ENCODE measurements around the gene CALML3. TPM values are rescaled to one million over a fixed set of nuclear protein-coding genes. Genes with fewer than 3 reads are reported as not detected.

Gene CALML3
- not detected in 2 replicates for total RNA-seq

GRCh38 chr10:5524641-5525560, at the start of gene CALML3:
CALML3 (plus strand) TSS chr10:5524961; CDS start chr10:5525086, 125 bp downstream.

GRCh38 chr10:5499493-5500140, 25.1 kb upstream of the CALML3 start, which contains the start of gene CALML5:
CALML5 (minus strand) TSS chr10:5499570; CDS start chr10:5499438, 132 bp downstream.

Other genes starting within 250 kb of the CALML3 start
- gene UCN3, start 160.0 kb upstream of the CALML3 start, total RNA-seq = not detected in 2 replicates
- under 0.01 TPM in 1 of 2 replicates, not detected in the other for gene TUBAL3, start 120.1 kb upstream of the CALML3 start, total RNA-seq
- 15.8 and 27.5 TPM in 2 replicates for gene NET1, start 112.4 kb upstream of the CALML3 start, total RNA-seq
- gene CALML5, start 25.4 kb upstream of the CALML3 start, total RNA-seq = not detected in 2 replicates
- gene ASB13, start 141.6 kb downstream of the CALML3 start, total RNA-seq = 17.2 and 18.0 TPM in 2 replicates
- 35.6 and 48.4 TPM in 2 replicates for gene TASOR2, start 159.9 kb downstream of the CALML3 start, total RNA-seq